Measurements from ENCODE around the gene GCKR.

- TF ChIP-seq, protein P1, sequence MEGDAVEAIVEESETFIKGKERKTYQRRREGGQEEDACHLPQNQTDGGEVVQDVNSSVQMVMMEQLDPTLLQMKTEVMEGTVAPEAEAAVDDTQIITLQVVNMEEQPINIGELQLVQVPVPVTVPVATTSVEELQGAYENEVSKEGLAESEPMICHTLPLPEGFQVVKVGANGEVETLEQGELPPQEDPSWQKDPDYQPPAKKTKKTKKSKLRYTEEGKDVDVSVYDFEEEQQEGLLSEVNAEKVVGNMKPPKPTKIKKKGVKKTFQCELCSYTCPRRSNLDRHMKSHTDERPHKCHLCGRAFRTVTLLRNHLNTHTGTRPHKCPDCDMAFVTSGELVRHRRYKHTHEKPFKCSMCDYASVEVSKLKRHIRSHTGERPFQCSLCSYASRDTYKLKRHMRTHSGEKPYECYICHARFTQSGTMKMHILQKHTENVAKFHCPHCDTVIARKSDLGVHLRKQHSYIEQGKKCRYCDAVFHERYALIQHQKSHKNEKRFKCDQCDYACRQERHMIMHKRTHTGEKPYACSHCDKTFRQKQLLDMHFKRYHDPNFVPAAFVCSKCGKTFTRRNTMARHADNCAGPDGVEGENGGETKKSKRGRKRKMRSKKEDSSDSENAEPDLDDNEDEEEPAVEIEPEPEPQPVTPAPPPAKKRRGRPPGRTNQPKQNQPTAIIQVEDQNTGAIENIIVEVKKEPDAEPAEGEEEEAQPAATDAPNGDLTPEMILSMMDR (conservative IDR thresholded peaks at IDR 0.05) = no peak
- TF ChIP-seq EZH2 (IDR thresholded peaks at IDR 0.05; ENCODE audit: low read depth) = no peak
These were observed 2.2 kb upstream of the GCKR start for GRCh38 chr2:27494284-27494943.
